GM19455 (cell line): Measurements from ENCODE around the gene ZNF710.

ENCODE experiments used
- ATAC-seq: cut with Tn5 transposase; IDR thresholded peaks from one replicate; pipeline ENCODE4 v1.9.1; 2021; ENCODE audit not compliant: unreplicated experiment

ZNF710 gene

GRCh38 chr15:90075420-90076289, 74.5 kb downstream of the ZNF710 start:
- no peak for ATAC-seq

DNA sequence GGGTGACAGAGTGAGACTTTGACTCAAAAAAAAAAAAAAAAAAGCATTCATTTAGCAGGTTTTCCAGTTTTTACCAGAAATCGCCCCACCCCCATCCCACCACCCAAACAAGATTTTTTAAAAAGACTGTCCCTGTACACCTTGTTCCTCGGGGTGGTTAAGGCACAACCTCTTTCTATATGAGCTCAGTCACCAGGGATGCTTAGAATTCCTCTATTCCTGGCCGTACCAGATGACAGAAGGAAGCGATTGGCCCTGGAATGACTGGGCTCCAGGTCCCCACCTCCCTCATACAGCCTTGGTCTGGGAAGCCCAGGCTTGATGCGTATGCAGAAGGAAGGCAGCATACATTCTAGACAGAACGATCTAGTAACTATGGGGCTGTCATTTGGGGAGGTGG, 75.6 kb downstream of the ZNF710 start:
- ATAC-seq = no peak

- ATAC-seq = no peak
These were observed 77.8 kb downstream of the ZNF710 start for GRCh38 chr15:90078965-90079364.

DNA sequence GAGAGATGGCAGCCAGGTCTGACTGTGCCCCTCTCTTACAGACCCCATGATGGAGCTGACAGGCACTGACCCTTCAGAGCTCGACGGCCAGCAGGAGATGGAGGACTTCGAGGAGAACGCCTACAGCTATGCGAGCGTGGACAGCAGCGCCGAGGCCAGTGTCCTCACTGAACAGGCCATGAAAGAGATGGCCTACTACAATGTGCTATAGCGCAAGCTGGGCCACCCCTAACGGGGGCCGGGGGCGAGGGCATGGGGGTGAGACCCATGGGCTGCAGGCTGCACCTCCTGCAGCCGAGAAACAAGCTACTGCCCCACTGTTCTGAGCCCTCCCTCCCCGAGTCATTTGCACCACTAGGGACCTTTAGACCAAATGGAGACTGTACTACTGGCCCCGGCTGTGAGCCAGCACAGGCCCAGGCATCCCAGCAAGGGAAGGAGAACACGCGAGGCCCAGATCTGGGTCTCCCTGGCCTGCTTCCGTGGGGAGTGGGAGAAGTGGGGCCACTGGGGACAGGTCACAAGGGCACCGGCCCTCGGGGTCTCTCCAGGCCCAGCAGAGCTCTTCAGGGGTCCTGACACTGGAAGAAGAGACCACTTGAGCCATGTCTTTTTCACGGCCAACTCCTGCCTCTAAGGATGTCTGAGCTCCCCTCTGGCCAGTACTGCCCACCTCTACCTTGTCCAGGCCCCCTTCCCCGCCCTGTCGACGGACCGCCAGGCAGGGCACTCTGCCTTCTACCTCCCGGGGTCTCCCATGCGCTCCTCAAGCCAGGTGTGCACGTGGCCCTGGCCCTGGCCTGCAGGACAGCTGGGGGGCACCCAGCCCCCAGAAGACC, 78.7 kb downstream of the ZNF710 start:
- no peak for ATAC-seq

DNA sequence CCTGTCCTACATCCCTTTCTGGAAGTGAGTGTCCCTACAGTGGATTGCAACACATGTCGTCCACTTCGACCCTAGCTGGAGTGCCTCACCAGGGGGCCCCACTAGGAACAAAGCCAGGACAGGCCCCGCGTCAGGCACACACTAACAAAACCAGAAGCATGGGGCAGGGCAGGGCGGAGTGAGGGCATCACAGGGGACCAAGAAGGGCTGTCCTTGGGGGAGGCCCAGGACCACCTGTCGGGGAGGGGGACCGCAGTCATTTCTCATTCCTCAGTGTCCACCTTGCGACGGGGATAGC, 79.3 kb downstream of the ZNF710 start:
- no peak for ATAC-seq

DNA sequence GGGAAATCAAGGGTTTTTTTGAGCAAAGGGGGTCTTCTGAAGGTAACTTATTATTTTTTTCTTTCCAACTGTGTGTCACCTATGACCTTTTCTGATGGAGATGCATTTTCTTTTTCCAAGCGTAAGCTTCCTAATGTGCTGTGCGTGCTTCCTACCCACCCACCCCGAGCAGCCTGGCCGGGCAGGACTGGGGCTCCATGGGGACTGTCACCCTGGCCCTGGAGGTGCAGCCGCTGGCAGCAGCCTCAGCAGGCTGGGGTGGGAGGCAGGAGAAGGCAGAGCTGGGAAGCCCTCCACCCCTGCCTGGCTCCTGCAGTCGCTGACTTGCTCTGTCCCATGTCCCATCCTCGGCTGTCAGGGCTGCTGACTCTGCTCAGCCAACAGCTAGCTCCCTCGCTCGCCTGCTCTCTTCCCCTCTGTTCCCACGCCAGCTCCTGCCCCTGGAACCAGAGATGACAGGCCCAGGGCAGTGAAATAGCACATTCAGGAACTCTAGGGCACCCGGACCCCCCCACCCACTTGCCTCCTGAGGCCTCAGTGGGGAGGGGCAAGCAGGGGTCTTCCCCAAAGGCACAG, 79.8 kb downstream of the ZNF710 start:
- no peak for ATAC-seq

DNA sequence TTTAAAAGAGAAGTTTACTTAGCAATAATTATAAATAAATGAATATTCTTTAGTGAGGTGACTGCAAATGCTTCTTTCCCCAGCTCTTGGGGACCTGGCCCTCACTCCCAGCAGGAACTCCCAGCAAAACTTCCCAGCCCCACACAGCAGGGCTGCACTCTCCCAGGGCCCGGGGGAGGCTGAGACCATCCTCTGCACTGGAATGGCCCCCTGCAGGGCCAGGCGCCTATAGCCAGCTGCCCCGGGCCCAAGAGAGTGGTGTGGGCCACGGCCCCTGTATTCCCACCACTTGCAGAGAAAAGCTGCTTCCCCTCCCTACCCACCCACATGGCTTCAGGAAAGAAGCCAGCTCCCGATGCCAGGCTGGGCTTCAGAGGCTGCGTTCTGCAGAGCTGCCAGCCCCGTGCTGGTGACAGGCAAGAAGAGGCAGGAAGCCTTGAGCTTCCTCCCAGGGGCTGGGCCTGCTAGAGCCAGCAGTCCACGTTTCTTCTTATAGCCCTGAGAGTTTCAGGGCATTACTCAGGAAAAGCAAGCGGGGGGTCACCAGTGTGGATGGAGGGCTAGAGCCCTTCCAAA, 81.1 kb downstream of the ZNF710 start:
- no peak for ATAC-seq

GRCh38 chr15:90083419-90083818, 82.3 kb downstream of the ZNF710 start:
- ATAC-seq = no peak

- no peak for ATAC-seq
These were observed 83.0 kb downstream of the ZNF710 start for GRCh38 chr15:90083954-90084607.

DNA sequence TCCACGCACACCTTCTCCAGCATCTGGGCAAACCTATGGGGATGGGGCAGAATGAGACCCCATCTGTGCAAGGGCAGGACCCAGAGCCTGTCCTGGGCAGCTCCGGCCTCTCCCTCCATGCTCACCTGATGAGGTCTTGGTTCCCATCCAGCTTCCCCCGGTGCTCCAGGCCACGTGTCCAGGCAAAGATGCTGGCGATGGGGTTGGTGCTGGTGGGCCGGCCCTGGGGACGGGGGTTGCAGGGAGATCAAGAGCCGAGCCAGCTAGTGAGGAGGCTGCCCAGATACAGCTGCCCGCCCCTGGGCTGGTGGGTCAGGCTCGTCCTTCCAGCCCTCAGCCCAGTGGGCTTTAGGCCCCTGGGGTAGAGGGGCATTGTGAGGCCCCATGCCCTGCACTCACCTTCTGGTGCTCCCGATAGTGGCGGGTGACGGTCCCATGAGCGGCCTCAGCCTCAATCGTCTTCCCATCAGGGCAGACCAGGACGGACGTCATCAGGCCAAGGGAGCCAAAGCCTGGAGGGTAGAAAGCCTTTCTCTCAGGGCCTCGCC, 83.8 kb downstream of the ZNF710 start:
- no peak for ATAC-seq

DNA sequence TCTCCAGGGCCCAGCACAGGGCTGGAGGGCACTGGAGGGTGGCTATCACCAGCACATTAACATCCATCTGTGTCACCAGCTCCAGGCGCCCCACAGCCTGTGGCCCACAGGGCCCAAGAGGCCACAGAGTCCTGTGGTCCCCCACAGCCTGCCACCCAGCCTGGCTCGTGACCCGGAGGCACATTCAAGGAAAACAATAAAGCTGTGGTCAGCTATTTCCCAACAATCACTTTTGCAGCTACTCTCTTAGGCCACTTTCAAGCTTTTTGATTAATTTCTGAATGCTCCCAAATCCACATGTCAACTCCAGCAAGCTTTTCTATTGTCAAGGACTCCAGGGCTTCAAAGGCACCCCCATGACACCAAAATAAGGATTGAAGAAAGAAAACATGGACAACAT, 84.4 kb downstream of the ZNF710 start:
- no peak for ATAC-seq

DNA sequence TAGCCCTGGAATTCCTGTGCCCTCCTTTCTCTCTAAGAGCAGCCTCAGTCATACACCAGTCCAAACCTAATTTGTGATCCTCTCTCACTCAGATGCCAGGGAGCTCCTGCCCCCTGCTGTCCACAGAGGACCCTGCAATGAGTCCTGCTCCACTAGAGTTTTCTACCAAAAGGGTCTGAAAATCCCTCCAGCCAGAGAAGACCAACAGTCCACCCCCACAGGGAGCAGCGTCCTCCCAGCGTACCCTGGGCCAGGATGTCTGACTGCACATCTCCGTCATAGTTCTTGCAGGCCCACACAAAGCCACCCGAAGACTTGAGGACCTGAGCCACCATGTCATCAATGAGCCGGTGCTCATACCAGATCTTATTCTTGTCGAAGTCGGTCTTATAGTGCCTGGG, 85.7 kb downstream of the ZNF710 start:
- no peak for ATAC-seq

DNA sequence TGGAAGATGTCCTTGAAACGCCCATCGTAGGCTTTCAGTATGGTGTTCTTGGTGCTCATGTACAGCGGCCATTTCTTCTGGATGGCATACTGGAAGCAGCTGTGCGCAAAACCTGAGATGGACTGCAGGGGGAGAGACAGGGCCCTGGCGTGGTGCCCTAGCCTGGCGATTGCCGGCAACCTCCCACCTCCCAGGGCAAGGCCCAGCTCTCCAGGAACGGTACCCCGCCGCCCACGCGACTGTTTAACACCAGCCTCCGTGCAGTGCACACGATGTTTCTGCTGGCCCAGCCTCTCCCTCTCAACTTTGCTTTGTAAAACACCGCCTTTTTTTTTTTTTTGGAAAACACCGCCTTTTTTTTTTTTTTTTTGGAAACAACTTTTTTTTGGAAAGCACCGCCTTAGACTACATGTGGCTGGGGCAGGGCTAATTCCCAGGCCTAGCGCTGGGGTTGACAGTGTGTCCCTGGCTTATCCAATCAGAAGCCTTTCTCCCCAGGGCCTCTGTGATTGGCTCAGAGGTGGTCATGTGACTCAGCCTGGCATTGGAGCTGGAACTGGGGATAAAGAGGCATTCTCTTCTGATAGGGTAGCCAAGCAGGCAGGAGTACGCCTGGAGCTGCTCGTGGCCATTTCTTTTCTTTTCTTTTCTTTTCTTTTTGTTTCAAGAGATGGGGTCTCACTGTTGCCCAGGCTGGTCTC, 86.5 kb downstream of the ZNF710 start:
- ATAC-seq = no peak

GRCh38 chr15:90090226-90090848, 89.2 kb downstream of the ZNF710 start:
- ATAC-seq = no peak

DNA sequence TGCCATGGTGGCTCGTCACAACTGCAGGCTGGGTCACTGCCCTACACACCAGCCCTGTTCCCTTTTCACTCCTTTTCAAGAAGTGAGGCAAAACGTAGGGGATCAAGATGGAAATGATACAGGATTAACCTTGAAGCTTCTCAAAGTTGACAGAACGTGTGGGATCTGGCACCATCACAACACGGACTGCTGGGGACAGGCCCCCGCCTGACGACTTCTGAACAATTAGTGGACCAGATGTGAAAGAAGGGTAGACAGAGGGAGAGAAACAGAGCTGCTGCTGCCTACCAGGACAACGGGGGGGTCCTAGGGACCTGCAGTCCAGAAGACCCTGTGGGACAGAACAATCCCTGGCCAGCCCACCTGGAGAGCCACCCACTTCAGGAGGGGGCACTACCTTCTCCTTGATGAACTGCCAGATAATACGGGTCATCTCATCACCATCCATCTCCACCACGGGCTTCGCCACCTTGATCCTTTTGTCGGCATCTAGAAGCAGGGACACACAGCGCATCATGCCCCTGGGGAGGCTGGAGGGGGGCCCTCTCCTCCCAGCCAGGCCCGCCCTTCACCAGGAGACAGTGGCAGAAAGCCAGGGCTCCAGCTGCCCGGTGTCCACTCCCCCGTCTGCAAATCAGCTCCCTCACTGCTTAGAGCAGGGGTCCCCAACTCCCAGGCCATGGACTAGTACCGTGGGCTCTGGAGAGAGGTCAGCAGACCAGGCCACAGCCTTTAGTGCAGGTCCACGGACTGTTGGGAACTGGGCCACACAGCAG, 90.2 kb downstream of the ZNF710 start:
- no peak for ATAC-seq

- ATAC-seq = no peak
These were observed 94.4 kb downstream of the ZNF710 start for GRCh38 chr15:90095521-90095959.

- ATAC-seq = peak; percentile 51
These were observed 96.4 kb downstream of the ZNF710 start for GRCh38 chr15:90097475-90097874.

GRCh38 chr15:90099072-90099867, 98.1 kb downstream of the ZNF710 start:
- no peak for ATAC-seq
